Esophagus muscularis mucosa (tissue), 4 donors: Measurements from ENCODE around the gene ZNF66.

Experiments used
- CTCF ChIP-seq, 3 experiments: fragments of 200-600 bp in 2 of 3; fragments of 450-650 bp in 1 of 3; sonication (generic) in 2 of 3; IDR thresholded peaks; one replicate each; pipeline ENCODE4 v1.5.1; 2017 to 2019; ENCODE audit warnings: antibody characterized with exemption in 3 of 3, mild to moderate bottlenecking in 2 of 3, moderate library complexity in 1 of 3
- EP300 ChIP-seq: sonication (generic); formaldehyde crosslinking; IDR thresholded peaks from one replicate; pipeline ENCODE4 v1.6.1; 2017; ENCODE audit warnings: antibody characterized with exemption
- POLR2A ChIP-seq: fragments of 450-650 bp; IDR thresholded peaks from one replicate; pipeline ENCODE4 v1.6.1; 2017; ENCODE audit warnings: antibody characterized with exemption, moderate library complexity, mild to moderate bottlenecking, low read depth

GRCh38 chr19:20787786-20788185 is 11.7 kb downstream of the ZNF66 start:
- TF ChIP-seq CTCF (IDR thresholded peaks at IDR 0.05), result no peak
- no peak for TF ChIP-seq POLR2A
- TF ChIP-seq EP300, result no peak
